SK-N-SH (cell line): Measurements from ENCODE around the gene BZW2.

ENCODE experiments used
- EP300 ChIP-seq, 2 experiments: IDR thresholded peaks; 2 replicates each; pipeline versions ENCODE4 v1.4.0 to v1.6.1; 2012; ENCODE audit warnings: borderline replicate concordance in 1 of 2, low read depth in 1 of 2, low read length in 1 of 2
- MXI1 ChIP-seq: IDR thresholded peaks from 2 replicates; pipeline ENCODE4 v1.6.1; 2012; ENCODE audit warnings: mild to moderate bottlenecking, low read depth, low read length, improper control_type of control experiment
- POLR2AphosphoS5 ChIP-seq: IDR thresholded peaks from 2 replicates; pipeline ENCODE4 v1.6.1; 2012; ENCODE audit warnings: low read depth, low read length
- TF ChIP-seq, protein P1 (sequence below): fragments of 200-600 bp; sonication (generic); IDR thresholded peaks from 2 replicates; pipeline ENCODE4 v1.6.1; 2017; ENCODE audit warnings: antibody characterized with exemption, mild to moderate bottlenecking, moderate library complexity
- TF ChIP-seq, protein P2 (sequence below): fragments of 150-350 bp; IDR thresholded peaks from 2 replicates; pipeline ENCODE4 v1.6.1; 2017; ENCODE audit warnings: antibody characterized with exemption, low read length, low read depth, borderline replicate concordance
- TF ChIP-seq, protein P3 (sequence below): fragments of 150-350 bp; IDR thresholded peaks from 2 replicates; pipeline ENCODE4 v1.6.1; 2016; ENCODE audit warnings: mild to moderate bottlenecking, low read depth, low read length

DNA sequence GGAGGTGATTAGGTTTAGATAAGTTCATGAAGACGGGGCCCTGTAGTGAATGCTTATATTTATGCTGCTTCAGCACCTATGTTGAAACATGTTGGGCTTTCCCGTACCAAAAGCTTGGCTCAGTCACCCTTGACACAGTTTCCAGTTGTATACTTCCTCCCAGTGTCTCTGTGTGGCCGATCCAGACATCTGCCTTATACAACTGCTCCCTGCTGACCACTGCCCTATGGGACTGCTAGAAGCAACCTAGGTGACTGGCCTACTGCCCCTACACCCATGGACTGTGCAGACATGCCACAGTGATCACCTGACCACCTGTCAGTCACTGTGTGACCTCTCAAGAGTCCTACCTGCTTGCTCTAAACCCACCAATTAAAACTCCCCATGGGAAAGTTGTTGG, 85.0 kb downstream of the BZW2 start:
- TF ChIP-seq, protein P1, sequence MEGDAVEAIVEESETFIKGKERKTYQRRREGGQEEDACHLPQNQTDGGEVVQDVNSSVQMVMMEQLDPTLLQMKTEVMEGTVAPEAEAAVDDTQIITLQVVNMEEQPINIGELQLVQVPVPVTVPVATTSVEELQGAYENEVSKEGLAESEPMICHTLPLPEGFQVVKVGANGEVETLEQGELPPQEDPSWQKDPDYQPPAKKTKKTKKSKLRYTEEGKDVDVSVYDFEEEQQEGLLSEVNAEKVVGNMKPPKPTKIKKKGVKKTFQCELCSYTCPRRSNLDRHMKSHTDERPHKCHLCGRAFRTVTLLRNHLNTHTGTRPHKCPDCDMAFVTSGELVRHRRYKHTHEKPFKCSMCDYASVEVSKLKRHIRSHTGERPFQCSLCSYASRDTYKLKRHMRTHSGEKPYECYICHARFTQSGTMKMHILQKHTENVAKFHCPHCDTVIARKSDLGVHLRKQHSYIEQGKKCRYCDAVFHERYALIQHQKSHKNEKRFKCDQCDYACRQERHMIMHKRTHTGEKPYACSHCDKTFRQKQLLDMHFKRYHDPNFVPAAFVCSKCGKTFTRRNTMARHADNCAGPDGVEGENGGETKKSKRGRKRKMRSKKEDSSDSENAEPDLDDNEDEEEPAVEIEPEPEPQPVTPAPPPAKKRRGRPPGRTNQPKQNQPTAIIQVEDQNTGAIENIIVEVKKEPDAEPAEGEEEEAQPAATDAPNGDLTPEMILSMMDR, result no peak
- TF ChIP-seq MXI1 (no peak), POLR2AphosphoS5 (no peak), EP300 (IDR thresholded peaks at IDR 0.05; ENCODE audit: borderline replicate concordance in 1 of 2, low read depth in 1 of 2, low read length in 1 of 2) (no peak)
- TF ChIP-seq, protein P2, sequence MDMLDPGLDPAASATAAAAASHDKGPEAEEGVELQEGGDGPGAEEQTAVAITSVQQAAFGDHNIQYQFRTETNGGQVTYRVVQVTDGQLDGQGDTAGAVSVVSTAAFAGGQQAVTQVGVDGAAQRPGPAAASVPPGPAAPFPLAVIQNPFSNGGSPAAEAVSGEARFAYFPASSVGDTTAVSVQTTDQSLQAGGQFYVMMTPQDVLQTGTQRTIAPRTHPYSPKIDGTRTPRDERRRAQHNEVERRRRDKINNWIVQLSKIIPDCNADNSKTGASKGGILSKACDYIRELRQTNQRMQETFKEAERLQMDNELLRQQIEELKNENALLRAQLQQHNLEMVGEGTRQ, result no peak
- TF ChIP-seq, protein P3, sequence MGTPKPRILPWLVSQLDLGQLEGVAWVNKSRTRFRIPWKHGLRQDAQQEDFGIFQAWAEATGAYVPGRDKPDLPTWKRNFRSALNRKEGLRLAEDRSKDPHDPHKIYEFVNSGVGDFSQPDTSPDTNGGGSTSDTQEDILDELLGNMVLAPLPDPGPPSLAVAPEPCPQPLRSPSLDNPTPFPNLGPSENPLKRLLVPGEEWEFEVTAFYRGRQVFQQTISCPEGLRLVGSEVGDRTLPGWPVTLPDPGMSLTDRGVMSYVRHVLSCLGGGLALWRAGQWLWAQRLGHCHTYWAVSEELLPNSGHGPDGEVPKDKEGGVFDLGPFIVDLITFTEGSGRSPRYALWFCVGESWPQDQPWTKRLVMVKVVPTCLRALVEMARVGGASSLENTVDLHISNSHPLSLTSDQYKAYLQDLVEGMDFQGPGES, result no peak
